ENCODE measurements around the gene HSPG2.

DNA sequence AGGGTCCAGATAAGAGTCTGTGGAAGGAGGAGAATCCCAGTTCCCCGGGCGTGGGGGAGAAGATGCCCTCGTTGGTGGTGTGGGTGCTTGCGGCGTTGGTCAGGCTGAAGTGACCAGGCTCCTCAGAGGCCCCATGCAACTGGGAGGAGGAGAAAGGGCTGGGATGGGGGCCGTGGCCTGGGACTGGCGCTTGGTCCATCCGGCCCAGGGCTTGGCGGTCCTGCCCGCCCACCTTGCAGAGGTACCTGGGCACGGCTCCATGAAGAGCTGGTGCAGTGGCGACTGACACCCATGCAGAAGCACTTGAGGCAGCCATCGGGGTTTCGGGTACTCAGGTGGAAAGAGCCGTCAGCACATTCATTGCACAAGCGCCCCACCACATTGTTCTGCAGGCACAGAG is 60.8 kb downstream of the HSPG2 start:
- TF ChIP-seq, protein P1, sequence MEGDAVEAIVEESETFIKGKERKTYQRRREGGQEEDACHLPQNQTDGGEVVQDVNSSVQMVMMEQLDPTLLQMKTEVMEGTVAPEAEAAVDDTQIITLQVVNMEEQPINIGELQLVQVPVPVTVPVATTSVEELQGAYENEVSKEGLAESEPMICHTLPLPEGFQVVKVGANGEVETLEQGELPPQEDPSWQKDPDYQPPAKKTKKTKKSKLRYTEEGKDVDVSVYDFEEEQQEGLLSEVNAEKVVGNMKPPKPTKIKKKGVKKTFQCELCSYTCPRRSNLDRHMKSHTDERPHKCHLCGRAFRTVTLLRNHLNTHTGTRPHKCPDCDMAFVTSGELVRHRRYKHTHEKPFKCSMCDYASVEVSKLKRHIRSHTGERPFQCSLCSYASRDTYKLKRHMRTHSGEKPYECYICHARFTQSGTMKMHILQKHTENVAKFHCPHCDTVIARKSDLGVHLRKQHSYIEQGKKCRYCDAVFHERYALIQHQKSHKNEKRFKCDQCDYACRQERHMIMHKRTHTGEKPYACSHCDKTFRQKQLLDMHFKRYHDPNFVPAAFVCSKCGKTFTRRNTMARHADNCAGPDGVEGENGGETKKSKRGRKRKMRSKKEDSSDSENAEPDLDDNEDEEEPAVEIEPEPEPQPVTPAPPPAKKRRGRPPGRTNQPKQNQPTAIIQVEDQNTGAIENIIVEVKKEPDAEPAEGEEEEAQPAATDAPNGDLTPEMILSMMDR (IDR thresholded peaks at IDR 0.05; ENCODE audit: low read length), result no peak
- TF ChIP-seq EZH2 (IDR thresholded peaks at IDR 0.05; ENCODE audit: borderline replicate concordance, low read length), result no peak

All from OCI-LY1 (cell line).